Measurements from ENCODE around the gene FGF14.

Gene FGF14

DNA sequence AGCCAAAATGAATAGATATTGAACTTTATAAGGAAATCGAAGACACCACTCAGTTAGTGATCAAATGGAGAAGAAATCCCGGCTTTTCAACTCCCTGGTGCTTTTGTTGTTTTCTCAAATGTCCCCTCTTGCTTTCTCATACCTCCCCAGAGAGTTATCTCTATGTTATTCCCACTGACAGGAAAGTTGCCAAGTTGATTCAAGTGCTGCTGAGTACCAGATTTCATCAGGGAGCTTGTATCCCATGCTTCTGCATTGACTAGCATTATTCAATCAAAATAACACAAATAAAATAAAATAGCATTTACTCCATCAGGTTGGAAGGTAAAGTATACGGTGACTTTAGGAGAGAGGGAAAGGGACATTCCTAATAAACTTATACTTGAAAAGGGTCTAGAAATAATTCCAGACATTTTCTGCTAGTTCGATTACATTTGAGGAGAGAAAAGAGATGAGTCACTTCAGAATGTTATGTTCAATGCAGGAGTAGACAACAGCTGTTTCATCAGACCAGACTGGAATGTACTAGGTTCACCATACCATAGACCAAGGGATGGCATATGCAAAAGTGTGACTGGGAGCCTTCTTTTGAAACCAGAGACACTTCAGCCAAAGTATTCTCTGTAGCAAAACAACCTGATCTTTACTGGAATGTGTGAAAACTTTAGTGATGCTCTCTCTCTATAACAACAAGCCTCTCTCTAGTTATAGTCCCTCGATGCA is 397.8 kb downstream of the FGF14 start:
- TF ChIP-seq, protein P1, sequence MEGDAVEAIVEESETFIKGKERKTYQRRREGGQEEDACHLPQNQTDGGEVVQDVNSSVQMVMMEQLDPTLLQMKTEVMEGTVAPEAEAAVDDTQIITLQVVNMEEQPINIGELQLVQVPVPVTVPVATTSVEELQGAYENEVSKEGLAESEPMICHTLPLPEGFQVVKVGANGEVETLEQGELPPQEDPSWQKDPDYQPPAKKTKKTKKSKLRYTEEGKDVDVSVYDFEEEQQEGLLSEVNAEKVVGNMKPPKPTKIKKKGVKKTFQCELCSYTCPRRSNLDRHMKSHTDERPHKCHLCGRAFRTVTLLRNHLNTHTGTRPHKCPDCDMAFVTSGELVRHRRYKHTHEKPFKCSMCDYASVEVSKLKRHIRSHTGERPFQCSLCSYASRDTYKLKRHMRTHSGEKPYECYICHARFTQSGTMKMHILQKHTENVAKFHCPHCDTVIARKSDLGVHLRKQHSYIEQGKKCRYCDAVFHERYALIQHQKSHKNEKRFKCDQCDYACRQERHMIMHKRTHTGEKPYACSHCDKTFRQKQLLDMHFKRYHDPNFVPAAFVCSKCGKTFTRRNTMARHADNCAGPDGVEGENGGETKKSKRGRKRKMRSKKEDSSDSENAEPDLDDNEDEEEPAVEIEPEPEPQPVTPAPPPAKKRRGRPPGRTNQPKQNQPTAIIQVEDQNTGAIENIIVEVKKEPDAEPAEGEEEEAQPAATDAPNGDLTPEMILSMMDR (IDR thresholded peaks at IDR 0.05; ENCODE audit: low read depth, low read length) = no peak
- DNase-seq (ENCODE audit: extremely low read depth, low read depth) = no peak

GRCh38 chr13:102002287-102002686 is 399.6 kb downstream of the FGF14 start:
- no peak for DNase-seq (ENCODE audit: extremely low read depth, low read depth)
- TF ChIP-seq, protein P1 (IDR thresholded peaks at IDR 0.05; ENCODE audit: low read depth, low read length) = no peak

- TF ChIP-seq, protein P1 (IDR thresholded peaks at IDR 0.05; ENCODE audit: low read depth, low read length) = no peak
- no peak for DNase-seq (ENCODE audit: extremely low read depth, low read depth)
Measured at GRCh38 chr13:102000764-102001163, 401.1 kb downstream of the FGF14 start.

DNA sequence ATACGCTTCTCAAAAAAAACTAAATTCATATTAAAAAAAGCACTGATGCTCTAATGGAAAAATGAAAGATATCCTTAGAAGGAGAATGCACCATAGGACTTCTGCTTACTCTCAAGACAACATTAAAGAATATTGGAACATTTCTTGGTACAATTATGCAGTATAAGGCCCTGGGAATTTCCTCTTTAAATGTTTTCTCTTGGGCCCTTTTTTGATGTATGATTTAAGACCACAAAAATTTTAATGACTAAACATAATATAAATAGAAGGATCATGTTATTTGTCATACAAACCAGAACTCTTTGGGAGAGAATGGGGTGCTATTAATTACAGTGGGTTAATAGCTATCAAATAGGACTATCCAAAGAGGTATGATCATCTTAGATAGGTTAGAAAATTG is 403.7 kb downstream of the FGF14 start:
- TF ChIP-seq, protein P1 (IDR thresholded peaks at IDR 0.05; ENCODE audit: low read depth, low read length) = no peak
- no peak for DNase-seq (ENCODE audit: extremely low read depth, low read depth)

DNA sequence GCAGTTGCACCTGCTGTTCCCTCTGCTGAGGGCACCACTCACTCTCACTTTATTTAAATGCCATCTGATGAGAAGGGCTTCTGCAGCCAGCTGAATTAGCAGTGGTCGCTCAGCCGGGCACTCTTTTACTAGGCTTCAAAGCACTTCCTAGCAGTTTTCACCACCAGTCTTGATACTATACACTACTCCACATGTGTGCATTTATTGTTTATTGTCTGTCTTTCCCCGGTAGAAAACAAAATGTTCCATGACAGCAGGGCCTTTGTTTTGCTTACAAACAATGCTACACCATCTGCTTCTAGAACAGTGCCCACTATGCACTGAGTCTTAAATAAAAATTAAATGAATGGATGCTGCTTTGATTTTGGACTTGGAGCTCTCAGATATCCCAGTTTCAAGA is 404.9 kb downstream of the FGF14 start:
- no peak for DNase-seq (ENCODE audit: extremely low read depth, low read depth)
- TF ChIP-seq, protein P1 (IDR thresholded peaks at IDR 0.05; ENCODE audit: low read depth, low read length) = no peak

DNA sequence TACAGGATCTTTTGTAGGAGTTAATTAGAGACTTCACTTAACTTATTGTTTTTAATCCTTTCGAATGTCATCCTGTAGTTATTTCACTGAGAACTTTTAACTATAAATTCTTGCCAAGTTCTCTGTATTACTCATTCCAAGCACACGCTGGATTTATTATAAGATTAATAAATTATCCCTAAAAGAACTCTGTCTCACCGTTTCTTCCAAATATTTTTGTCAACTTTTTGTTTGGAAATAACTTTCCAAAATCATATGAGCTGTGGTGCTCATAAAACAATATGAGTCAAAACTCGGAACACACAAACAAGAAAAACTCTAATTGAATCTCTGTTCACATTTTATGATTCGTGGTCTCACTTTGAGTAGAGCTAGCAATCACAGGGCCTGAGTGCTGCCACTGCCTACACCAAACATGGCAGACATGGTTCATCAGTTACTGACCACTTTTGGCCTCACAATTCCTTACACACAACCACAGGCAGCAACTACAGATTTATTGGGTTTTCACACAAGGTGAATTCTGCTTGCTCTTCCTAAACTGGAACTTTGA is 412.0 kb downstream of the FGF14 start:
- no peak for DNase-seq (ENCODE audit: extremely low read depth, low read depth)
- TF ChIP-seq, protein P1 (IDR thresholded peaks at IDR 0.05; ENCODE audit: low read depth, low read length) = no peak

DNA sequence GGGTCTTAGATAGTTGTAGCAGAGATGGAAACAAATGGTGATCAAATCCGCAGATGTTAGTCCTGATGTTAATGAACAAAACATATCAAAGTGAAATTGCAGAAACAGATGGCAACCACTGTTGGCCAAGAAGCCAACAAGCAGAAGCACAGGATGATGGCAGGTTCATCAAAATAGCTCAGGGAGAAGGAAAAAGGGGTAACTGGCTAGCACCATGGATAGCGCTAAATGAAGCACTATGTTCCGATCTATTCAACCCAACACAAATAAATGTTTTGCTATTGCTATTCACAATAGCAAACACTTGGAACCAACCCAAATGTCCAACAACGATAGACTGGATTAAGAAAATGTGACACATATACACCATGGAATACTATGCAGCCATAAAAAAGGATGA is 413.7 kb downstream of the FGF14 start:
- TF ChIP-seq, protein P1 (IDR thresholded peaks at IDR 0.05; ENCODE audit: low read depth, low read length) = no peak
- DNase-seq (ENCODE audit: extremely low read depth, low read depth) = no peak
